NCI-H446 (cell line): ENCODE measurements around the gene RAB7A.

Source experiments
- DNase-seq, 2 experiments: peaks; one replicate each; lab custom pipeline; 2025; lab: John Stamatoyannopoulos, UW

The RAB7A gene

GRCh38 chr3:128726023-128727016 lies at the start of gene RAB7A:
TSS of gene RAB7A (plus strand) at chr3:128726183. CDS start at chr3:128795368, 69,185 bp downstream.
- peak; percentile 97 to 99 for DNase-seq

- no peak for DNase-seq
Observed at GRCh38 chr3:128679338-128679737, 46.6 kb upstream of the RAB7A start.

GRCh38 chr3:128680603-128681368 lies 45.2 kb upstream of the RAB7A start:
- DNase-seq, result peak; percentile 93 to 99

GRCh38 chr3:128681369-128681829 lies 44.6 kb upstream of the RAB7A start:
- peak in 1 of 2 experiments; percentile 56 for DNase-seq

- DNase-seq, result no peak
Observed at GRCh38 chr3:128683957-128684356, 42.0 kb upstream of the RAB7A start.

- DNase-seq, result no peak
Observed at GRCh38 chr3:128684986-128685726, 40.8 kb upstream of the RAB7A start.

- no peak for DNase-seq
Observed at GRCh38 chr3:128686465-128686864, 39.5 kb upstream of the RAB7A start.

GRCh38 chr3:128689060-128689459 lies 36.9 kb upstream of the RAB7A start:
- no peak for DNase-seq

GRCh38 chr3:128693696-128694095 lies 32.3 kb upstream of the RAB7A start:
- DNase-seq, result no peak

- DNase-seq, result no peak
Observed at GRCh38 chr3:128697341-128697740, 28.6 kb upstream of the RAB7A start.

- DNase-seq, result no peak
Observed at GRCh38 chr3:128698211-128699047, 27.6 kb upstream of the RAB7A start.

GRCh38 chr3:128701342-128702212 lies 24.4 kb upstream of the RAB7A start:
- no peak for DNase-seq

- DNase-seq, result no peak
Observed at GRCh38 chr3:128702391-128702790, 23.6 kb upstream of the RAB7A start.

GRCh38 chr3:128703561-128703960 lies 22.4 kb upstream of the RAB7A start:
- no peak for DNase-seq

- DNase-seq, result no peak
Observed at GRCh38 chr3:128706086-128706615, 19.8 kb upstream of the RAB7A start.

- DNase-seq, result no peak
Observed at GRCh38 chr3:128707928-128708494, 18.0 kb upstream of the RAB7A start.

- no peak for DNase-seq
Observed at GRCh38 chr3:128709038-128709437, 16.9 kb upstream of the RAB7A start.

GRCh38 chr3:128709506-128710210 lies 16.3 kb upstream of the RAB7A start:
- no peak for DNase-seq
